PFSK-1 (cell line): ENCODE results near the gene PRR3.

Source experiments
- FOXP2 ChIP-seq: optimal IDR thresholded peaks from 2 replicates; pipeline ENCODE3; 2011; ENCODE audit warnings: borderline replicate concordance, control low read depth, inconsistent platforms; ENCODE audit not compliant: insufficient read depth; ENCODE audit errors: extremely low read length, extremely low read depth
- POLR2AphosphoS5 ChIP-seq: IDR thresholded peaks from 2 replicates; pipeline ENCODE4 v1.6.1; 2012; ENCODE audit warnings: low read depth, mild to moderate bottlenecking, control low read depth, low read length, moderate library complexity
- SIN3A ChIP-seq: IDR thresholded peaks from 2 replicates; pipeline ENCODE4 v1.6.1; 2012; ENCODE audit warnings: mild to moderate bottlenecking, low read length, moderate library complexity, borderline replicate concordance; ENCODE audit not compliant: insufficient read depth
- TAF1 ChIP-seq: IDR thresholded peaks from 2 replicates; pipeline ENCODE4 v1.6.1; 2012; ENCODE audit warnings: low read length, control low read depth, borderline replicate concordance; ENCODE audit not compliant: insufficient read depth
- TF ChIP-seq, protein P1 (sequence below), 2 experiments: IDR thresholded peaks; 2 replicates each; pipeline versions ENCODE4 v1.6.1 to v1.8.0; 2011 to 2012; ENCODE audit warnings: low read depth in 2 of 2, low read length in 2 of 2, control low read depth in 1 of 2, inconsistent platforms in 1 of 2, mild to moderate bottlenecking in 1 of 2, moderate library complexity in 1 of 2; ENCODE audit not compliant: insufficient read depth in 1 of 2

DNA sequence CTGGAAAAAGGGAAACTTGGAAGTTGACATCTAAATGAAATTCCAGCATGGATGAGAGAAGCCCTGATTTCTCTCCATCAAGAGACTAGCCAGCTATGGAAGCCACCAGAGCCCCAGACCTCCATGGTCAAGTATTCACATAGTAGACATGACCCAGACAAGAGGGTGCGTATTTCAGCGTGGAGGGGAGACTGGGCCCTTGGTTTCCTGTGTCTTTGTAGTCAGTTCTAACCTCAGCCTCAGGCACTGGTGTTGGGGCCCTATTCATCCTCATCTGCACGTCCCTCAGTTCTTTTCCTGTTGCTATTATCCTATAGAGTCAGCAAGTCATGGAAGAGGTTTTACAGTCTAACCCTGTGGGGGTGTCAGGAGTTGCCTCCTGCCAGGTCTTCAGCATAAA, 13.3 kb upstream of the PRR3 start:
- TF ChIP-seq TAF1: no peak
- TF ChIP-seq SIN3A: no peak
- TF ChIP-seq, protein P1, sequence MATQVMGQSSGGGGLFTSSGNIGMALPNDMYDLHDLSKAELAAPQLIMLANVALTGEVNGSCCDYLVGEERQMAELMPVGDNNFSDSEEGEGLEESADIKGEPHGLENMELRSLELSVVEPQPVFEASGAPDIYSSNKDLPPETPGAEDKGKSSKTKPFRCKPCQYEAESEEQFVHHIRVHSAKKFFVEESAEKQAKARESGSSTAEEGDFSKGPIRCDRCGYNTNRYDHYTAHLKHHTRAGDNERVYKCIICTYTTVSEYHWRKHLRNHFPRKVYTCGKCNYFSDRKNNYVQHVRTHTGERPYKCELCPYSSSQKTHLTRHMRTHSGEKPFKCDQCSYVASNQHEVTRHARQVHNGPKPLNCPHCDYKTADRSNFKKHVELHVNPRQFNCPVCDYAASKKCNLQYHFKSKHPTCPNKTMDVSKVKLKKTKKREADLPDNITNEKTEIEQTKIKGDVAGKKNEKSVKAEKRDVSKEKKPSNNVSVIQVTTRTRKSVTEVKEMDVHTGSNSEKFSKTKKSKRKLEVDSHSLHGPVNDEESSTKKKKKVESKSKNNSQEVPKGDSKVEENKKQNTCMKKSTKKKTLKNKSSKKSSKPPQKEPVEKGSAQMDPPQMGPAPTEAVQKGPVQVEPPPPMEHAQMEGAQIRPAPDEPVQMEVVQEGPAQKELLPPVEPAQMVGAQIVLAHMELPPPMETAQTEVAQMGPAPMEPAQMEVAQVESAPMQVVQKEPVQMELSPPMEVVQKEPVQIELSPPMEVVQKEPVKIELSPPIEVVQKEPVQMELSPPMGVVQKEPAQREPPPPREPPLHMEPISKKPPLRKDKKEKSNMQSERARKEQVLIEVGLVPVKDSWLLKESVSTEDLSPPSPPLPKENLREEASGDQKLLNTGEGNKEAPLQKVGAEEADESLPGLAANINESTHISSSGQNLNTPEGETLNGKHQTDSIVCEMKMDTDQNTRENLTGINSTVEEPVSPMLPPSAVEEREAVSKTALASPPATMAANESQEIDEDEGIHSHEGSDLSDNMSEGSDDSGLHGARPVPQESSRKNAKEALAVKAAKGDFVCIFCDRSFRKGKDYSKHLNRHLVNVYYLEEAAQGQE (IDR thresholded peaks at IDR 0.05; ENCODE audit: insufficient read depth in 1 of 2, low read depth in 2 of 2, low read length in 2 of 2): no peak
- TF ChIP-seq POLR2AphosphoS5: no peak
- TF ChIP-seq FOXP2: no peak
